CD4-positive, CD25-positive, alpha-beta regulatory T cell (primary cell): ENCODE data around the gene HSPA12A. TPM values are rescaled to one million over a fixed set of nuclear protein-coding genes. Genes with fewer than 3 reads are reported as not detected.

Experiments
- ATAC-seq, 2 donors: fragments of 150-1000 bp; cut with Tn5 transposase; one replicate each; pipeline ENCODE4 v1.10.0; 2021; ENCODE audit warnings: low read depth in 2 of 2, moderate number of reproducible peaks in 2 of 2, moderate library complexity in 1 of 2
- DNase-seq, 3 donors: peaks; one replicate each; pipeline versions ENCODE4 v3.0.0 to v3.0.0-alpha.2; 2012 to 2022; ENCODE audit warnings: mixed read lengths in 1 of 3
- H3K27ac ChIP-seq: one replicate; pipeline ENCODE4 v1.7.0; 2013; ENCODE audit warnings: mild to moderate bottlenecking, low read length; ENCODE audit not compliant: insufficient read depth, poor library complexity, severe bottlenecking
- H3K27me3 ChIP-seq: one replicate; pipeline ENCODE4 v1.7.0; 2013; ENCODE audit warnings: low read length; ENCODE audit not compliant: control insufficient read depth, insufficient read depth
- H3K36me3 ChIP-seq: one replicate; pipeline ENCODE4 v1.7.0; 2013; ENCODE audit warnings: mild to moderate bottlenecking, low read length, moderate library complexity; ENCODE audit not compliant: control insufficient read depth, insufficient read depth
- H3K4me1 ChIP-seq: 2 replicates; pipeline ENCODE4 v1.7.0; 2013; ENCODE audit warnings: mild to moderate bottlenecking, low read length; ENCODE audit not compliant: insufficient read depth, control insufficient read depth, poor library complexity, severe bottlenecking
- H3K4me3 ChIP-seq: one replicate; pipeline ENCODE4 v1.7.0; 2013; ENCODE audit warnings: low read depth, mild to moderate bottlenecking, low read length, moderate library complexity
- H3K9me3 ChIP-seq, 2 experiments: 1 replicate in 1 of 2; 2 replicates in 1 of 2; pipeline ENCODE4 v1.7.0; 2013; ENCODE audit warnings: low read length in 2 of 2, mild to moderate bottlenecking in 1 of 2, moderate library complexity in 1 of 2; ENCODE audit not compliant: control insufficient read depth in 2 of 2
- H3K27ac Mint-ChIP-seq, 3 donors: one replicate each; pipeline ENCODE4 v1.8.0; 2020 to 2022; ENCODE audit warnings: mild to moderate bottlenecking in 3 of 3, mixed read lengths in 3 of 3, moderate library complexity in 2 of 3
- H3K27me3 Mint-ChIP-seq: one replicate; pipeline ENCODE4 v1.8.0; 2022; ENCODE audit warnings: mild to moderate bottlenecking, mixed read lengths
- H3K36me3 Mint-ChIP-seq: one replicate; pipeline ENCODE4 v1.8.0; 2020; ENCODE audit warnings: mixed read lengths
- H3K4me1 Mint-ChIP-seq, 4 donors: one replicate each; pipeline ENCODE4 v1.8.0; 2020 to 2022; ENCODE audit warnings: mixed read lengths in 4 of 4, mild to moderate bottlenecking in 1 of 4
- H3K4me3 Mint-ChIP-seq, 4 donors: one replicate each; pipeline ENCODE4 v1.8.0; 2020 to 2022; ENCODE audit warnings: mild to moderate bottlenecking in 4 of 4, mixed read lengths in 4 of 4, moderate library complexity in 3 of 4
- H3K9me3 Mint-ChIP-seq, 7 donors: one replicate each; pipeline ENCODE4 v1.8.0; 2020 to 2022; ENCODE audit warnings: mixed read lengths in 7 of 7, mild to moderate bottlenecking in 3 of 7, moderate library complexity in 2 of 7
- polyA plus RNA-seq, 4 donors: library from polyadenylated mRNA; unstranded; fragments of 300-500 nt; fragmentation: Illumina TruSeq; gene quantifications; one replicate each; pipeline ENCODE4 v1.2.3, GENCODE V29; 2021
- total RNA-seq: library from RNA; stranded (reverse); gene quantifications from one replicate; pipeline ENCODE4 v1.2.3, GENCODE V29; 2022

HSPA12A gene
- total and polyA plus RNA-seq, 5 donors from 2014 or later, result 0.72 to 2.1 (median 0.81) TPM

DNA sequence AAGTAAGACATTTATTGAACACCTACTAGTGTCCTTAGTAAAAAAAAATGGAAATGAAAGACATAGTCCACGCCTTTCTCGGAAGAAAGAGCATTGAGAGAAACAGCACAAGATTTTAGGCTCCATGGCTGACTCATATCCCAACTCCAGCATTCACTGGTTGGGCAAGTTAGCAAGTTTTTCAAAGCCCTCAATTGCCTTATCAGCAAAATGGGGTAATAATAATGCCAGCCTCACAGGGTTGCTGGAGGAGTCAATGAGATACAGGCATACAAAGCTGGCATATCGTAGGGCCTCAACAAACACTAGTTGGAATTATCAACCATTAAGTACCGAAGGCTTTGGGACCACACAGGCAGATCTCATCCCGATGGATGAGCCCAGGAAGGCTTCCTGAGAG is 4.0 kb downstream of the HSPA12A start:
- Mint-ChIP-seq H3K4me3 (no peak overlapping the region), H3K27me3 (peaks cover 53% of the 10 kb centered on the region), H3K9me3 (peaks cover 0 to 2% (median 2%) of the 10 kb centered on the region in 7 donors), H3K36me3 (no peaks in the 10 kb centered on the region), H3K4me1 (peaks cover 0 to 6% (median under 1%) of the 10 kb centered on the region in 4 donors), H3K27ac (no peak overlapping the region)
- H3K36me3 ChIP-seq, result no peaks in the 10 kb centered on the region
- H3K27ac ChIP-seq, result no peak overlapping the region
- DNase-seq, result no peak
- peaks cover 7% of the 10 kb centered on the region for H3K27me3 ChIP-seq
- H3K4me3 ChIP-seq, result no peak overlapping the region
- no peak for ATAC-seq
- H3K4me1 ChIP-seq, result peaks cover 11% of the 10 kb centered on the region
- H3K9me3 ChIP-seq, result no peaks in the 10 kb centered on the region

DNA sequence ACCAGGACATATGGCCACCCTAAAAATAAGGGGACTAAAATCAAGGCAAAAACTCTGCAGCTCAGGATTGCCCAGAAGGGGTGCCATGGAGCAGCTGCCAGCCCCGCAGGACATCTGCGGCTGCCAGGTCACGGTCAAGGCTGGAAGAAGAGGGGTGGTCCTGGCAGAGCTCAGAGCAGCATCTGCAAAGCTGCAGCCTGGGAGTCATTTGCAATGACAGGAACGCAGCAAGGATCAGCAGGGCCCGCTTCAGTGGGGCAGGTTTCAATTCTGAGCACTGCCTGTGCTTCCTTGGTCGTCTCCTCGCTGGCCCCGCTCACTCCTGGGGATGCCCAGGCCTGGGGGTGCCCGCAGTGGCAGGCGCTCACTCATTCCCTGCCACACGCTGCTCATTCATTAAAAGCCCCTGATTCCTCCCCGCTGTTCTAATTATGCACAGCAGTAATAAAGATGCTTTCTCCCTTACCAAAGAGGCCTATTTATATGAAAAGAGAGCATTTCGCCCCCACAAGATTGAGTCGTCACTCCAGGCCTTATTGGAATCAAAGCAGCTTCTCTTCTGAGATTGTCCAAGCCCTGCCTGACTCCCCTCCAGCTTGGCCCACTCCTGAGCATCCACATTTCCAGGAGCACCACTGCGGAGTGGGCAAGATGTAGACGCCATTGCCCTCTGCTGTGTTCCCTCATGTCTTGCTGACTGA is 4.6 kb downstream of the HSPA12A start:
- H3K36me3 ChIP-seq, result no peaks in the 10 kb centered on the region
- peaks cover 55% of the 10 kb centered on the region for H3K27me3 Mint-ChIP-seq
- no peak overlapping the region for H3K27ac Mint-ChIP-seq
- H3K36me3 Mint-ChIP-seq, result no peaks in the 10 kb centered on the region
- peaks cover 0 to 2% (median 2%) of the 10 kb centered on the region in 7 donors for H3K9me3 Mint-ChIP-seq
- no peaks in the 10 kb centered on the region for H3K9me3 ChIP-seq
- no peak overlapping the region for H3K4me3 Mint-ChIP-seq
- no peak for DNase-seq
- H3K4me1 ChIP-seq, result peaks cover 10% of the 10 kb centered on the region
- H3K4me3 ChIP-seq, result no peak overlapping the region
- ATAC-seq, result no peak
- peaks cover 0 to 3% (median 0%) of the 10 kb centered on the region in 4 donors for H3K4me1 Mint-ChIP-seq
- no peak overlapping the region for H3K27ac ChIP-seq
- H3K27me3 ChIP-seq, result peaks cover 6% of the 10 kb centered on the region

DNA sequence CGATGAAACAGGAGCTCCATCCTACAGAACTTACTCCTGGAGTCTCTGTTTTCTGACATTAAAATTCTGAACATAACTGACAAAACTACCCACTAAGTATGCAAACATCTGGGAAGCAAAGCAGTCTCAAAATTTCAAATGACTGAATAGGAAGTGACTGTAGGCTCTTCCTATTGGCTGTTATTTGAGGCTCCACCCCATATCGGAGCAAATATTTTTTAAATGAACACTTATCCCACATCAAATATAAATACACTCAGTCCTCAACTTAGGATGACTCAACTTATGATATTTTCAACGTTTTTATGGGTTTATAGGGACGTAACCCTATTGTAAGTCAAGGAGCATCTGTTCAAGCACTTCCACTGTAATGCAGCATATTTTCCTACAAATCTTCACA is 8.8 kb downstream of the HSPA12A start:
- H3K9me3 ChIP-seq, result no peaks in the 10 kb centered on the region
- ATAC-seq (no peak), DNase-seq (no peak)
- no peaks in the 10 kb centered on the region for H3K4me1 Mint-ChIP-seq
- no peak overlapping the region for H3K27ac Mint-ChIP-seq
- H3K9me3 Mint-ChIP-seq, result peaks cover 0 to 6% (median 2%) of the 10 kb centered on the region in 7 donors
- H3K4me3 Mint-ChIP-seq, result no peak overlapping the region
- peaks cover 46% of the 10 kb centered on the region for H3K27me3 Mint-ChIP-seq
- H3K27ac ChIP-seq, result no peak overlapping the region
- H3K27me3 ChIP-seq, result peaks cover 6% of the 10 kb centered on the region
- H3K4me1 ChIP-seq, result no peaks in the 10 kb centered on the region
- H3K4me3 ChIP-seq, result no peak overlapping the region
- H3K36me3 ChIP-seq, result no peaks in the 10 kb centered on the region
- H3K36me3 Mint-ChIP-seq, result no peaks in the 10 kb centered on the region

DNA sequence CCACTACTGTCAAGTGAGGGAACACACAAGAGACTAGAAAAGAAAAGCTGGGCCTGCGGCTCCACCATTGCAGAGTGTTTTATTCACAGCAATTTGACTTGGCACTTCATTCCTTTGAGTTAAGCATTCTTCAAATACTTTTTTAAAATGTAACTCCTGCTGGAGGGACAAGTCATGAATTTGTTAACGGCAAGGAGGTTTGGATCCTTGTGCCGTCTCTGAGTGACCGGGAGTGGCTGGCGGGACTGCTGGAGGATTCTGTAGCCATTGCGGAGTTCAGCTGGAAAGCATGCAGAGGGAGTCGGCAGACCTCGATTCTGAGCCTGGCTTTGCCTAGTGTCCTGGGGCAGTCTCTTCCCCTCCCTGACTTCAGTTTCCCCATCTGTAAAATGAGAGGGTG is 9.8 kb downstream of the HSPA12A start:
- H3K4me1 Mint-ChIP-seq, result no peaks in the 10 kb centered on the region

DNA sequence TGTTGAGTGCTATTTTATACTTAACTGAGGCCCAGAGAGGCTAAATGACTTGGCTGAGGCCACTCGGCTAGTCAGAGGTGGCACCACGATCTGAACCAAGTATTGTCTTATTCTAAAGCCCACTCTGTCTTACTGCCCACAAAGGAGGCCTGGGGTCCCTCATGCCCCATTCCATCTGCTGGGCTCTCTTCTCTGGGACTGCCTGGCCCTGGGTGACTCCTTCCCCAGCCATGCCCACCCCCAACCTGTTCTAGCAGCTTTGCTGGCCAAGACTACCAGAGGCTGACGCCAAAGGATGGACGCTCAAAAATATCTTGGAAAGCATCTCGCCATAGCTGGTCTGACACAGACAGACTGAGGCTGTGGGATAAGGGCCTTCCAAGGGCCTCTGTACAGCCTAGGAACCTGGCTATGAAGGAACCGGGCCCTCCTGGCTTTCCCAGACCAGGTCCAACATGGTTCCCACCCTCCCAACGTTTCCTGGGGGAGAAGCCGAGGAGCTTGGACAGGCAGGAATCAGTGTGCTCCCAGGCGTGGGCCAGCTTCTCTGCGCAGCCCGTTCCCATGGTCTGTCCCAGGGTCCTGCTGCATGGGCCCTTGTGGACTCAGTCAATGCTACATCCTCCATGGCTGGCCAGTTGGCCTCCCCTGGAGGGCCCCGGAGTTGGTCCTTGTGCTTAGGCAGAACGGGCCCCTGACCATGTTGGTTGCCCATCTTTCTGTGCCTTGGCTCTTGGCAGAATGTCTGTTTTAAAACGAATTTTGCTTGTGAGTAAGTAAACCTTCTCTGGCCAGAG is 11.7 kb downstream of the HSPA12A start:
- H3K4me3 Mint-ChIP-seq, result no peak overlapping the region
- no peaks in the 10 kb centered on the region for H3K9me3 ChIP-seq
- no peaks in the 10 kb centered on the region for H3K36me3 Mint-ChIP-seq
- H3K27me3 Mint-ChIP-seq, result peaks cover 28% of the 10 kb centered on the region
- DNase-seq (no peak), ATAC-seq (no peak)
- no peaks in the 10 kb centered on the region for H3K4me1 ChIP-seq
- H3K27me3 ChIP-seq, result peaks cover 2% of the 10 kb centered on the region
- H3K9me3 Mint-ChIP-seq, result peaks cover 0 to 8% (median 0%) of the 10 kb centered on the region in 7 donors
- no peak overlapping the region for H3K4me3 ChIP-seq
- no peak overlapping the region for H3K27ac Mint-ChIP-seq
- H3K27ac ChIP-seq, result no peak overlapping the region
- H3K36me3 ChIP-seq, result no peaks in the 10 kb centered on the region
- peaks cover 0 to 10% (median 2%) of the 10 kb centered on the region in 4 donors for H3K4me1 Mint-ChIP-seq

More for the DNA sequence above, 9.8 kb downstream of the HSPA12A start:
- Mint-ChIP-seq H3K4me3 (no peak overlapping the region), H3K27ac (no peak overlapping the region), H3K9me3 (peaks cover 0 to 6% (median 2%) of the 10 kb centered on the region in 7 donors), H3K27me3 (peaks cover 40% of the 10 kb centered on the region), H3K36me3 (no peaks in the 10 kb centered on the region)
- no peak overlapping the region for H3K27ac ChIP-seq
- ATAC-seq, result no peak
- no peaks in the 10 kb centered on the region for H3K4me1 ChIP-seq
- no peaks in the 10 kb centered on the region for H3K9me3 ChIP-seq
- no peaks in the 10 kb centered on the region for H3K36me3 ChIP-seq
- no peak for DNase-seq
- H3K4me3 ChIP-seq, result no peak overlapping the region
- H3K27me3 ChIP-seq, result peaks cover 4% of the 10 kb centered on the region

DNA sequence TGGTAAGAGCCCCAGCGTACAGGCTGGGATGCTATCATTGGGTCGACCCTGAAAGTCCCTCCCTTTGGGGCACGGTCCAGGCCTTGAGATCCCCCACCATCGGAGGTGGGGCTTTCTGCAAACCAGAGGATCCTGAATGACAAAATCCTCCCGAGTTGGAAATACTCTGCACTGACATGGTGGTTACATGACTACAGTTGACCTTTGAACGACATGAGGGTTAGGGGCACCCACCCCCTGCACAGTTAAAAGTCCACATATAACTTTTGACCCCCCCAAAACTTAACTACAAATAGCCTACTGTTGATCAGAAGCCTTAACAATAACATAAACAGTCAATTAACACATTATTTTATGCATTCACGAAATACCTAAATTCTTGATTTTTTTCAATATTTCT is 13.1 kb downstream of the HSPA12A start:
- Histone ChIP-seq H3K27ac (no peak overlapping the region), H3K27me3 (peaks cover 2% of the 10 kb centered on the region), H3K4me3 (no peak overlapping the region), H3K9me3 (no peaks in the 10 kb centered on the region), H3K36me3 (no peaks in the 10 kb centered on the region), H3K4me1 (peaks cover 12% of the 10 kb centered on the region)
- Mint-ChIP-seq H3K4me3 (no peak overlapping the region), H3K27me3 (peaks cover 23% of the 10 kb centered on the region), H3K9me3 (peaks cover 0 to 6% (median 0%) of the 10 kb centered on the region in 7 donors), H3K4me1 (peaks cover 0 to 23% (median 6%) of the 10 kb centered on the region in 4 donors), H3K27ac (no peak overlapping the region), H3K36me3 (no peaks in the 10 kb centered on the region)
- no peak for DNase-seq
- ATAC-seq, result no peak

DNA sequence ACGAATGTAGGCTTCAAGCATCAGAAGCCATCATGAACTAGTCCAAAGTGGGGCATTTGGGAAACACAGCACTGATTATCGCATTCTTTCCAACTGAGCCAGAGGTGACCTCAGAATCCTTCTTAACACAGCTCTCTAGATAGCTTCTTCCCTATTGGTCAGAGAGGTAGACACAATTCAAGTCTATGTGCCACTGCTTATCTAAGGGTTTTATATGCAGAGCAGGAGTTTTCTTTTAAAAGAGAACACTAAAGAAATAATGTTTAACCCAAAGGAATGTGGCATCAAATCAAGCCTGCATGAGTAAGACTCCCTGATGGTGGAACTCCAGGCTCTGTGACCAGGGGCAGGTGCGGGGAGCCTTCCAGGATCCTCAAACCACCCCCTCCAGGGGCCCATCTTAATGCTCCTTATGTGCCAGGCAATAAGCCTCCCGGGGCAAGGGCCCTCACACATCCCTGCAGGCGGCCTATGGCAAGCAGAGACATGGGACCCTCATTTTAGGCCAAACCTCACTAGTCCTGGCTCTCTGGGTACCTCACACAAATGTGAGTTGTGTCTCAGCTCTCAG is 13.8 kb downstream of the HSPA12A start:
- Mint-ChIP-seq H3K36me3 (no peaks in the 10 kb centered on the region), H3K4me1 (peaks cover 0 to 28% (median 10%) of the 10 kb centered on the region in 4 donors), H3K27ac (no peak overlapping the region), H3K4me3 (no peak overlapping the region), H3K27me3 (peaks cover 17% of the 10 kb centered on the region), H3K9me3 (peaks cover 0 to 6% (median 0%) of the 10 kb centered on the region in 7 donors)
- DNase-seq (no peak), ATAC-seq (no peak)
- Histone ChIP-seq H3K9me3 (no peaks in the 10 kb centered on the region), H3K4me3 (no peak overlapping the region), H3K4me1 (peaks cover 18% of the 10 kb centered on the region), H3K36me3 (no peaks in the 10 kb centered on the region), H3K27ac (no peak overlapping the region), H3K27me3 (peaks cover 2% of the 10 kb centered on the region)
